HG03457 (cell line): ENCODE data around the gene SLC9A2.

Experiments
- ATAC-seq: cut with Tn5 transposase; IDR thresholded peaks from one replicate; pipeline ENCODE4 v1.9.1; 2021; ENCODE audit warnings: moderate number of reproducible peaks; ENCODE audit not compliant: unreplicated experiment

SLC9A2 gene, protein sequence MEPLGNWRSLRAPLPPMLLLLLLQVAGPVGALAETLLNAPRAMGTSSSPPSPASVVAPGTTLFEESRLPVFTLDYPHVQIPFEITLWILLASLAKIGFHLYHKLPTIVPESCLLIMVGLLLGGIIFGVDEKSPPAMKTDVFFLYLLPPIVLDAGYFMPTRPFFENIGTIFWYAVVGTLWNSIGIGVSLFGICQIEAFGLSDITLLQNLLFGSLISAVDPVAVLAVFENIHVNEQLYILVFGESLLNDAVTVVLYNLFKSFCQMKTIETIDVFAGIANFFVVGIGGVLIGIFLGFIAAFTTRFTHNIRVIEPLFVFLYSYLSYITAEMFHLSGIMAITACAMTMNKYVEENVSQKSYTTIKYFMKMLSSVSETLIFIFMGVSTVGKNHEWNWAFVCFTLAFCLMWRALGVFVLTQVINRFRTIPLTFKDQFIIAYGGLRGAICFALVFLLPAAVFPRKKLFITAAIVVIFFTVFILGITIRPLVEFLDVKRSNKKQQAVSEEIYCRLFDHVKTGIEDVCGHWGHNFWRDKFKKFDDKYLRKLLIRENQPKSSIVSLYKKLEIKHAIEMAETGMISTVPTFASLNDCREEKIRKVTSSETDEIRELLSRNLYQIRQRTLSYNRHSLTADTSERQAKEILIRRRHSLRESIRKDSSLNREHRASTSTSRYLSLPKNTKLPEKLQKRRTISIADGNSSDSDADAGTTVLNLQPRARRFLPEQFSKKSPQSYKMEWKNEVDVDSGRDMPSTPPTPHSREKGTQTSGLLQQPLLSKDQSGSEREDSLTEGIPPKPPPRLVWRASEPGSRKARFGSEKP

DNA sequence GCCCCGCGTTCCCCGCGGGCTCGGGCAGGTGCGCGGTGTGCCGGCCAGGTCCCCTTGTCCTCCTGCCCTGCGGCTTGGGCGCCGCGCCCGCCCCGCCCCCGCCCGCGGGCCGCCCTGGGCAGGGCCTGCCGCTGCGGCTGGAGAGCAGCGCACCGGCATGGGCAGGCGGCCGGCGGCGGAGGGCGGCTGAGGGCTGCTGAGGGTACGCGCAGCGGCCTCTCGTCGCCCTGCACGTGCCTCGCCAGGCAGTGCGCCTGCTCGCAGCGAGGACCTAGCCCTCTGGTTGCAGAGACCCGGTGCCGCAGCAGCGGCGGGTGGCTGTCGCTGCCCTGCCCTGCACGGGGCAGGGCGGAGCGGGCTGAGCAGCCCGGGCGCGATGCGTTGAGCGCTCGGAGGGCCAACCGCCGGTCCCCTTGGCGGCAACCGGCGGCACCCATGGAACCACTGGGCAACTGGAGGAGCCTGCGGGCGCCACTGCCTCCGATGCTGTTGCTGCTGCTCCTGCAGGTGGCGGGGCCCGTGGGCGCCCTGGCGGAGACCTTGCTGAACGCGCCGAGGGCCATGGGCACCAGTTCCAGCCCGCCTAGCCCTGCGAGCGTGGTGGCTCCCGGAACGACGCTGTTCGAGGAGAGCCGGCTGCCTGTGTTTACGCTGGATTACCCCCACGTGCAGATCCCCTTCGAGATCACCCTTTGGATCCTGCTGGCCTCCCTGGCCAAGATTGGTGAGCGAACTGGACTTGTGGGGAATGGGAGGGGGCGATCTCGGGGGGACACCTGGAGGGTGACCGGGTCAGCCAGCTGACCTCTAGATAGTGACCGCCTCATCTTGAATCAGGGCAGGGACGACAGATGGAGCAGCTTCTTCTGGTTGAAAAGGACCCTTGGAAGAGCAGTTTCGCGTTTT, at the start of gene SLC9A2:
Gene SLC9A2, plus strand, starts transcription at position 140 of the 906 bp plus-strand sequence. Its CDS starts 296 bp downstream, at position 436.
- ATAC-seq: no peak

GRCh38 chr2:102575888-102576287, 43.5 kb upstream of the SLC9A2 start:
- ATAC-seq: no peak

- ATAC-seq: no peak
These were observed 41.0 kb upstream of the SLC9A2 start for GRCh38 chr2:102578376-102578775.

DNA sequence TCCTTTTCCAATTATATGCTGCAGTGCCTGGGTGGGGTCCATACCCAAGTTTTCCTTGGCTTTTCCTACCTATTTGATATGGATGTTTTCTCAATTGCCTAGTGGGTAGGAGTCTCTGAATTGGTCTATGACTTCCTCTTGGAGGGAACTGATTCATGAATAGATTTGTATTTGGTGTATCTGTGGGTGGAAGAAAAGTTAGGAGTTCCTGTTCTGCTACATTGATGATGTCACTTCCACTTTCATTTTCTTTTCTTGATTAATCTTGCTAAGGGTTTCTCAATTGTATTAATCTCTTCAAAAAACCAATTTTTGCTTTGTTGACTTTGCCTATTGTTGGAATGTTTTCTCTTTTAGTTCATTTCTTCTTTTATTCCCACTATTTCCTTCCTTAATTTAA, 37.4 kb upstream of the SLC9A2 start:
- no peak for ATAC-seq

DNA sequence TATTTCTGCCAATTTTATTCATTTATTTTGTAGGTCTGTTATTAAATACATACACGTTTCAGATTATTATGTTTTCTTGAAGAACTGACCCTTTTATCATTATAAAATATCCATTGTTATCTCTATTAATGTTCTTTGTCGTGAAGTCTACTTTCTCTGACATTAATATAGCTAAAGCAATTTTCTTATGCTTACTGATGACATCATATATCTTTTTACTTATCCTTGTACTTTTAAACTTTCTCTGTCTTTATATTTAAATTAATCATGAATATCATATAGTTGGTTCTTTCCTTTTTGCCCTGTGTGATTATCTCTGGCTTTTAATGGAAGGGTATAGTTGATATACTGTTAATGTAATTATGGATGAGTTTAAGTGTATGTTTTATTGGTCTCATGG, 36.5 kb upstream of the SLC9A2 start:
- ATAC-seq: no peak

DNA sequence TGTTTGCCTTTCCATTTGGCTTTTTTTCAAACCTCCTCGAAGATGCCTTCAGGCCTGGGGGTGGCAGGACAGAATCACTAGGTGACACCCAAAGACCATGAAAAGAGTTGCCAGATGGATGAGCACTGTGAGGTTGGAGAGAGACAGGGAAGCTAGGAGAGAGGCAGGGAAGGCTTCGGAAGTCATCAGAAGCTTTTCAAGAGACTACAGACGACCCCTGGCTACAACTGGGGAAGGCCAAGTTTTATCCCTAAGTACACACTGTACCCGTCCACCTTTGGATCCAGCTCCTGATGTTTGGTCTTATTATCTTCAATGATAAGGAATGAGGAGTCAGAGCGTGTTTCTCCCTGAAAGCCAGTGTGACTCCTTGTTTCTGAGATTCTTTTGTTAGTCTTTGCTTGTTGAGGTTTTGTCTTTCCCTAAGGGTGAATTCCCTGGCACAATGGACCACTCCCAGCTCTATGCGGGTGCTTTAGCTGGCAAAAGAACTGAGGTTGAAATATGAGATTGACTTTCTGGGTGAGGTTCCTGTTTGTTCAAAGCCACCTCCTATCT, 33.4 kb upstream of the SLC9A2 start:
- ATAC-seq: no peak

- ATAC-seq: no peak
These were observed 31.0 kb upstream of the SLC9A2 start for GRCh38 chr2:102588213-102588939.

GRCh38 chr2:102589444-102589843, 29.9 kb upstream of the SLC9A2 start:
- no peak for ATAC-seq

GRCh38 chr2:102591491-102592045, 27.8 kb upstream of the SLC9A2 start:
- ATAC-seq: no peak

DNA sequence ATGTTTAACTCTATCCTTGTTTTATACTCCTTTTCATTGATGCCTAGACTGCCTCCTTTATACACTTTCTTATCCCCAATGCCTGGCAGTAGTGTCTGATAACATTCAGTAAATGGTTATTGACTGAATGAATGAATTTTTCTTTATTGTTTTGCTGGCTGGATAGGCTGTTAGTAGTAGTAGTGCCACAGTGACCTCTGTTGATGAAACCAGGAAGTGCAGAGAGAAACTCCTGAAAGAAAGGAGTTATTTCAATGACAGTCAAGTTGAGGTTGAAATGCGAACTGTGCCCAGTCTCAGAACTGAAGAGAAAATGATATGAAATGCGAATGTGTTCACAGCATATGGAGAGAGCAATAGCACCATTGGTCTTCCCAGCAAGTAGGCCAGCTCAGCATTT, 26.8 kb upstream of the SLC9A2 start:
- no peak for ATAC-seq

DNA sequence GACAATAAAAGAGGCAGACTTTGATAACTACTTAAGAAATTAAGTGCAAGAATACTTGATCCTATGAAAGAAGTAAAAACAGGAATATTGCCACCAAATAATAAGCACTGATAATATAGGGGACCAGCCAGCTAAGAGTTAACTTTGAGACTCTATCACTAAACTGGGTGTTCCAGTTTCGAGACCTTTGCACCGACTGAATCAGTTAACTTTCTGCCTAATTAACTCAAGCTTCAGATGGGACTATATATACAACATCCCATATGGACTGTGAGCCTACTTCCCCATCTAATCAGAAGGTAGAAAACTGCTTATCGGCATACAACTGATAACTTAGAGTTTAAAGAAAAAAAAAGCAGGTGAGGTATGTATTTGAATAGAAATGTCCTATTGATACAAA, 25.8 kb upstream of the SLC9A2 start:
- ATAC-seq: no peak

DNA sequence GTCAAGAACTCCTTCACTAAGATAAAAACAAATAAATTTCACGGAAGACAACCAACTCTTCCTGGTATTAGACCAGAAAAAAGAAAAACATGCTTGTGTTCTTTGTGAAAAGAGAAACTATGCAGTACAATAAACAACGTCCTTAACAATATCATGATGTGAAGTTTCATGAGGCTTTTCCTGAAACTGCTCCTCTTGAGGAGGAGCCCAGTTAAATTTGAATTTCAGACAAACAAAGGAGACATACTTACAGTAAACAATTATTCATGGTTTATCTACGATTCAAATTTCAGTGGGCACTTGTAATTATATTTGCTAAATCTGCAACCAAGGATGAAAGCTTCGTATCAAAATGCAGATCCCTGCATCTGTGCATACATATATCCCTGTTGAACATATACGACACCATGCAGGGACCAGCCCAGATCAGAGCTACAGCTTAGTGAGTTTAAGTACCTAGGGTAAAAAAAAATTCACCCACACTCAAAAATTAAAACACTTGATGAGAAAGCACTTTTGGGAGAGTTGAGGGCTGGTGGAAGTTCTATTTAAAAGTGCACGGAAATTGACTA, 24.8 kb upstream of the SLC9A2 start:
- ATAC-seq: no peak

DNA sequence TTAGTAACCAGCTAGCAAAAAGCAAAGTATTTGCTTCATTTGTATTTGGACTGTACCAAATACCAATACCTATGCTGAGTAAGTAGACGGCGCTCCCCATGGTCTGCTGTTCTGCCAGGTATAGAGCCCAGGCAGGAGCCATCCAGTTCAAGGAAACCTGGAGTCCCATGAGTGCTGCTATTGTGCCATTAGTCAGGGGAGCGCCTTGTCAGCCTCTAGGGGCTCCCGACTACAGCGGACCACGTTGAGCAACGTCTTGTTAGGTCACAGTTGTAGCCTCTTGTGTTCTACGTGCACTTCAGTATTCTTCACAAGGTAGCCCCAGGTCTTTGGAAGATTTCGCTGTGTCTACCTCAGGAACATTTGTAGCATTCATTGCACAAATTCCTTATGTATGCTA, 21.6 kb upstream of the SLC9A2 start:
- ATAC-seq: no peak

DNA sequence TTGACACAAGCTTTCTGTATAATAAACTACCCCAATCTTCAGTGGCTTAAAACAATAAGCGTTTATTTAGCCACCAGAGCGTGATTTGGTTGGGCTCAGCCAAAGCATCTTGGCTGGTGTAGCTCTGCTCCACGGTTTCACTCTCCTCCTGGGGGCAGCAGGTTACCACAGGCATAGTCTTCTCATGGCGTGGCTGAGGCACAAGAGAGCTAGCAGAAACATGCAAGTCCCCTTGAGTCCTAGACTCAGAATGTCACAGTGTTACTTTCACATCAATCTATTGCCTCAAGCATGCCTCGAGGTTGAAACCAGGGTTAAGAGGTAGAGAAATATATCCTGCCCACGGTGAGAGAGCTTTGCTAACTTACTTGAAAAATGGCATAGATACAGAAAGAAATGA, 19.9 kb upstream of the SLC9A2 start:
- no peak for ATAC-seq

- no peak for ATAC-seq
These were observed 17.6 kb upstream of the SLC9A2 start for GRCh38 chr2:102601730-102602129.

DNA sequence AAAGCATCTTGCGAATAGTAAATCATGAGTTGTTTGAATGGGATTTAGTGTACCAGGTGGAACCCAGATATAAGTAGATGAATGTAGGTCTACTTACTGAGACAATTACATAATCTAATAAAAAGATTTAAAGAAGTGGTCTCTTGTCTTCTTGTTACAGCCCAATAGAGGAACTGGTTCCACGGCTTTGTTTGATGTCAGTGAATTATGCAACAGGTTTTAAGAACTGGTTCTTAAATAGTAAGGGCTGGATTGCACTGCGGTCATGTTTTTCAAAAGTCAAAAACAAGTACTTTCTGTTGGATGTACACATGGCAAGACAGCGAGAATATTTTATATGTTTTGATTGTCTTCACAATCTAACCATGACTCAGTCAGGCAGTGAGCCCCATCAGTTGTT, 15.4 kb upstream of the SLC9A2 start:
- no peak for ATAC-seq

GRCh38 chr2:102604769-102605168, 14.6 kb upstream of the SLC9A2 start:
- no peak for ATAC-seq

GRCh38 chr2:102606353-102606752, 13.0 kb upstream of the SLC9A2 start:
- no peak for ATAC-seq

- peak; percentile 75 for ATAC-seq
These were observed 3.5 kb upstream of the SLC9A2 start for GRCh38 chr2:102615620-102616436.
